Left ventricle myocardium inferior (tissue), 1 donor: ENCODE results near the gene VIPR1. TPM values are rescaled to one million over a fixed set of nuclear protein-coding genes. Genes with fewer than 3 reads are reported as not detected.

Source experiments
- DNase-seq: peaks from one replicate; pipeline ENCODE4 v3.0.0-alpha.2; 2020
- H3K27ac ChIP-seq: fragments of 200-600 bp; replicated peaks from 2 replicates; pipeline ENCODE4 v1.8.0; 2021
- H3K27me3 ChIP-seq: fragments of 200-600 bp; 2 replicates; pipeline ENCODE4 v1.8.0; 2021; ENCODE audit warnings: low read depth
- H3K36me3 ChIP-seq: fragments of 200-600 bp; 2 replicates; pipeline ENCODE4 v1.8.0; 2021
- H3K4me1 ChIP-seq: fragments of 200-600 bp; 2 replicates; pipeline ENCODE4 v1.8.0; 2021
- H3K4me3 ChIP-seq: fragments of 200-600 bp; 2 replicates; pipeline ENCODE4 v1.8.0; 2021; ENCODE audit warnings: mild to moderate bottlenecking, moderate library complexity
- H3K9me3 ChIP-seq: fragments of 200-600 bp; replicated peaks from 2 replicates; pipeline ENCODE4 v1.8.0; 2021
- intact Hi-C: fragments of 100-400 bp; cut with micrococcal nuclease; formaldehyde crosslinking; loops from one replicate; pipeline ENCODE4 v1.11.0; 2022
- total RNA-seq: library from RNA; stranded (reverse); fragmentation: NEBNext Ultra II Directional; extraction: Animal tissue kit (Norgen Biotek cat#: 25700); gene quantifications from one replicate; pipeline ENCODE4 v1.2.1, GENCODE V29; 2021
- TF ChIP-seq, protein P1 (sequence below): fragments of 200-600 bp; IDR thresholded peaks from 2 replicates; pipeline ENCODE4 v1.8.0; 2021; ENCODE audit warnings: antibody characterized with exemption, mild to moderate bottlenecking, borderline replicate concordance
- donor health status: DM: no; HTN: yes; CAD: no; lungs with severe emphysema.

Gene VIPR1
- total RNA-seq, 1 donor from 2014 or later = 1.7 TPM

DNA sequence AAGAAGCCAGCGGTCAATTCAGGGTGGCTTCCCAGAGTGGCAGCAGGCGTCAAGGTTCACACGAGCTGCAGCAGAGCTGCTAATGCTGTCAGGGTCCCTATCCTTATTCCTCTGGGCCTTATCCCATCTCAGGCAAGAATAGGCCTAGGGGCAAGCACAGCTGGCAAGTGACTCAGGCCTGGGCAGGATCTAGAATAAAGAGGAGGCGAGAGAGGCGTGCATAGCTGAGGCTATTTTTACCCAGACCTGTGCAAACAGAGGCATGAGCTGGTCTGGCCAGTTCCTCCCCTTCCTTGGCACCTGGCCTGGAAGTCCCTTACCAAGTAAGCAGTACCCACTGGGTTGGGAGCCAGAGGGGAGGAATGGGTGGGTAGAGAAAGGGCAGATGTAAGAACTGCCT lies 12.2 kb upstream of the VIPR1 start:
- intact Hi-C loops = no loop called here
- TF ChIP-seq, protein P1, sequence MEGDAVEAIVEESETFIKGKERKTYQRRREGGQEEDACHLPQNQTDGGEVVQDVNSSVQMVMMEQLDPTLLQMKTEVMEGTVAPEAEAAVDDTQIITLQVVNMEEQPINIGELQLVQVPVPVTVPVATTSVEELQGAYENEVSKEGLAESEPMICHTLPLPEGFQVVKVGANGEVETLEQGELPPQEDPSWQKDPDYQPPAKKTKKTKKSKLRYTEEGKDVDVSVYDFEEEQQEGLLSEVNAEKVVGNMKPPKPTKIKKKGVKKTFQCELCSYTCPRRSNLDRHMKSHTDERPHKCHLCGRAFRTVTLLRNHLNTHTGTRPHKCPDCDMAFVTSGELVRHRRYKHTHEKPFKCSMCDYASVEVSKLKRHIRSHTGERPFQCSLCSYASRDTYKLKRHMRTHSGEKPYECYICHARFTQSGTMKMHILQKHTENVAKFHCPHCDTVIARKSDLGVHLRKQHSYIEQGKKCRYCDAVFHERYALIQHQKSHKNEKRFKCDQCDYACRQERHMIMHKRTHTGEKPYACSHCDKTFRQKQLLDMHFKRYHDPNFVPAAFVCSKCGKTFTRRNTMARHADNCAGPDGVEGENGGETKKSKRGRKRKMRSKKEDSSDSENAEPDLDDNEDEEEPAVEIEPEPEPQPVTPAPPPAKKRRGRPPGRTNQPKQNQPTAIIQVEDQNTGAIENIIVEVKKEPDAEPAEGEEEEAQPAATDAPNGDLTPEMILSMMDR = no peak
- Histone ChIP-seq H3K4me3 (no peak overlapping the region), H3K36me3 (no peaks in the 10 kb centered on the region), H3K4me1 (peaks cover 23% of the 10 kb centered on the region), H3K27me3 (no peaks in the 10 kb centered on the region), H3K27ac (peak overlapping the region; percentile 66), H3K9me3 (no peaks in the 10 kb centered on the region)
- peak; percentile 38 for DNase-seq

DNA sequence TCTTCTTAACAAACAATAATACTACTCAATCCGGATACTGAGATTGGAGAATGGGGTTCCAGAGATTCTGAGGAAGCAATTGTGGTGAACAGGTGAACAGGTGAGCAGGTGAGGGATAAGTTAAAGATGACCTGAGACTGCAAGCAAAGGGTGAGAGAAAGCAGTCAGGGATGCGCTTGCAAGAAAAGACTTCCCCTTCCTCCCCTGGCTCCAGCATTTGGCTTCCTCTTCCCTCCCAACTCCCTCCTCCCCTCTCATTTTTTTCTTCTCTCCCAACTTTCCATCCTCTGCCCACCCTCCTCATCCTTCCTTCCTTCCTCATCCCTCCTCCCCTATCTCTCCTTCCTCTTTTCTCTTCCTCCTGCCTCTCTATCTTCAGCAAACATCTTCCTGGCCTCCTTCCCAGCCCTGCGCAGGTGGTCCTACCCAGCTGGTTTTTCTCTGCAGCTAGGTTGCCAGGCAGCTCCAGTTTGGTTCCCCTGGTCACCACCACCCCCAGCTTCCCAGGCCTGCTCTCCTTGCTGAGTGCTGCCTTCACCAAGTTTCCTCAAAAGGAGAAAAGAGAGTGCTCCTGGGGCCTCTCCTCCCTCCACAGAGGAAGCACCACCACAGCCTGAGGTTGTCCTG lies 10.4 kb upstream of the VIPR1 start:
- Histone ChIP-seq H3K9me3 (no peaks in the 10 kb centered on the region), H3K4me1 (peaks cover 23% of the 10 kb centered on the region), H3K27ac (peak overlapping the region; percentile 33), H3K27me3 (no peaks in the 10 kb centered on the region), H3K36me3 (no peaks in the 10 kb centered on the region), H3K4me3 (no peak overlapping the region)
- intact Hi-C loops = no loop called here
- TF ChIP-seq, protein P1 = no peak
- no peak for DNase-seq

GRCh38 chr3:42492508-42493080 lies 9.8 kb upstream of the VIPR1 start:
- H3K4me1 ChIP-seq = peaks cover 23% of the 10 kb centered on the region
- H3K36me3 ChIP-seq = no peaks in the 10 kb centered on the region
- no peaks in the 10 kb centered on the region for H3K27me3 ChIP-seq
- no peak overlapping the region for H3K4me3 ChIP-seq
- no peaks in the 10 kb centered on the region for H3K9me3 ChIP-seq
- no peak for DNase-seq
- intact Hi-C loops = no loop called here
- TF ChIP-seq, protein P1 = no peak
- peak overlapping the region; percentile 33 for H3K27ac ChIP-seq

GRCh38 chr3:42493126-42493797 lies 9.2 kb upstream of the VIPR1 start:
- intact Hi-C loops = no loop called here
- H3K36me3 ChIP-seq = no peaks in the 10 kb centered on the region
- DNase-seq = no peak
- TF ChIP-seq, protein P1 = no peak
- H3K4me1 ChIP-seq = peaks cover 23% of the 10 kb centered on the region
- peaks cover 2% of the 10 kb centered on the region for H3K27me3 ChIP-seq
- H3K9me3 ChIP-seq = no peaks in the 10 kb centered on the region
- H3K4me3 ChIP-seq = no peak overlapping the region
- H3K27ac ChIP-seq = no peak overlapping the region

DNA sequence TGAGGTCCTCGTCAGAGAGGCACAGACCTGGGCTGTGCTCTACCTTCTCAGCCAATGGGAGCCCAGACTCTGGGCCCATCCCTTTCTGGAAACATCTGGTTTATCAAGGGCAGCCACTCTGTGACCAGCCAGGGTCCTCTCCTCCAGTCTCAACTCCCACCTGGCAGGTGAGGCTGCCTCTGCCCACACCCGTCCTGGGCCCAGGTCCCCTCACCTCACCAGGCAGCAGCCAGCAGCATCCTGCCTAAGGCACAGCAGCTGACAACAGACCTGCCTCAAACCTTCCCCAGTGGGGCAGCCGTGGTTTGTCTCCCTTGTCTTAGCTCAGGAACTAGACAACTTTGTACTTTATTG lies 8.7 kb upstream of the VIPR1 start:
- no peak overlapping the region for H3K27ac ChIP-seq
- TF ChIP-seq, protein P1 = no peak
- intact Hi-C loops = no loop called here
- H3K4me1 ChIP-seq = peaks cover 23% of the 10 kb centered on the region
- H3K36me3 ChIP-seq = no peaks in the 10 kb centered on the region
- H3K27me3 ChIP-seq = peaks cover 7% of the 10 kb centered on the region
- no peak for DNase-seq
- H3K4me3 ChIP-seq = no peak overlapping the region
- H3K9me3 ChIP-seq = no peaks in the 10 kb centered on the region
